SH-SY5Y (cell line): Measurements from ENCODE around the gene RAB27B.

Source experiments
- GATA2 ChIP-seq: IDR thresholded peaks from 2 replicates; pipeline ENCODE4 v1.6.1; 2011; ENCODE audit warnings: mild to moderate bottlenecking, low read depth, low read length
- GATA3 ChIP-seq: IDR thresholded peaks from 2 replicates; pipeline ENCODE4 v1.6.1; 2011; ENCODE audit warnings: low read depth, mild to moderate bottlenecking, low read length, moderate library complexity

Gene RAB27B

DNA sequence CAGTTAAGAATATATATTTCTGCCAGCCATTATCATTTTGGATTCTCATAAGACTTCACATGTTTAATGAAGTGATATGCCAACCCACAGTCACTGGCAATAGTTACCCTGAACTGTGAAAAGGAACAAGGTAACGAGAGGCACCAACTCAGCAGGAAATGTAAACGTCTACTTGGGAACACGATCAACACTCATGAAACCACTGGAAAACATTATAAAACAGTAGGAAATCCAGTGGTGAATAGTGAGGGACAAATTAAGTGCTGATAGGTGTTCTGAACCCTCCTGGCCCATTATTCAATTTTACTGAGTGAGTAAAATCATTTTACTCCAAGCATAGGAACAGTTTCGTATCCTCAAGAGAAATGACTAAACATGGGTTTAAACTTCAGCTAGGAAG lies 113.9 kb downstream of the RAB27B start:
- no peak for TF ChIP-seq GATA2
- no peak for TF ChIP-seq GATA3

DNA sequence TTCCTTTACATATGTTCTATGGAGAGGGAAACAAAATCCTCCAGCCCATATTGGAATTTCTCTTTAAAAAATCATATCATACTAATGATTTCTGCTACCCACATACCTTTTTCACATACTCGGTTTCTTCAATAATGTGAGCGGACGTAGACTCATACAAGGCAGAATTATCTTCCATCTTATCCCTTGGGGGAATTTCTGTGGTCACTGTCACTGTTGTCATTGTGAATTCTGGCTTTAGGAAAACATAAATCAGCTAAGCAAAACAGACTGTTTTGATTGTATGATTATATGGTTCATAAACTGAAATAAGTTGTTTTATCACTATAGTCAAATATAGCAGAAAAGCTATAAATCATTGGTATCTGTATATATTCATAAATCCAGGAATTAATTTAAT lies 114.3 kb downstream of the RAB27B start:
- TF ChIP-seq GATA2 (peak; percentile 74), GATA3 (peak; percentile 62)
